HCT116 (cell line): ENCODE measurements around the gene DPF1. TPM values are rescaled to one million over a fixed set of nuclear protein-coding genes. Genes with fewer than 3 reads are reported as not detected.

Experiments used
- ATAC-seq: fragments of 200-7000 bp; cut with Tn5 transposase; 2 replicates; pipeline ENCODE4 v1.9.1; 2020; ENCODE audit warnings: mild to moderate bottlenecking, moderate library complexity
- BruUV-seq: library from RNA; stranded (reverse); fragments of 400-500 nt; replicated peaks from 2 replicates; lab custom pipeline; 2021; lab: Mats Ljungman, UMichigan
- CTCF ChIA-PET: fragments of 300-600 bp; sonication (Branson Sonifier 250); formaldehyde crosslinking; loops from one replicate; lab custom pipeline; 2021; ENCODE audit warnings: antibody characterized with exemption; lab: Charles Lee
- POLR2A ChIA-PET: fragments of 300-600, 350-600 bp; sonication (Branson Sonifier 250); formaldehyde crosslinking; loops from one replicate; lab custom pipeline; 2021; ENCODE audit warnings: antibody characterized with exemption; lab: Charles Lee
- RAD21 ChIA-PET, 2 experiments: fragments of 300-600 bp; sonication (Branson Sonifier 250); formaldehyde crosslinking; loops; one replicate each; lab custom pipeline; 2023; ENCODE audit warnings: low total read pairs in 2 of 2; ENCODE audit not compliant: uncharacterized antibody in 2 of 2, unreplicated experiment in 2 of 2, low non-redundant PET in 1 of 2; lab: Charles Lee
- DNase-seq: peaks from one replicate; pipeline ENCODE4 v3.0.0-alpha.2; 2010; ENCODE audit warnings: low read depth, low spot score
- H2AFZ ChIP-seq: fragments of 200-600 bp; shearing (Covaris generic), sonication (generic); 2 replicates; pipeline ENCODE4 v1.6.1; 2017; ENCODE audit warnings: low read depth, mixed run types, mixed read lengths, antibody characterized with exemption, low read length; ENCODE audit not compliant: poor library complexity, severe bottlenecking
- H3K27ac ChIP-seq: 2 replicates; pipeline ENCODE4 v1.5.1; 2012; ENCODE audit warnings: low read depth, low read length
- H3K27me3 ChIP-seq: fragments of 200-600 bp; sonication (generic); 2 replicates; pipeline ENCODE4 v1.6.1; 2016; ENCODE audit warnings: mixed run types, low read length, mixed read lengths; ENCODE audit not compliant: insufficient read depth
- H3K36me3 ChIP-seq, 2 experiments: fragments of 200-500 bp in 1 of 2; fragments of 200-600 bp in 1 of 2; sonication (Bioruptor generic) in 1 of 2; sonication (generic) in 1 of 2; 2 replicates each; pipeline versions ENCODE4 v1.5.1 to v1.6.1; 2014 to 2016; ENCODE audit warnings: low read length in 2 of 2, inconsistent platforms in 1 of 2, mixed read lengths in 1 of 2, mixed run types in 1 of 2; ENCODE audit not compliant: insufficient read depth in 2 of 2, control insufficient read depth in 1 of 2
- H3K4me1 ChIP-seq, 2 experiments: fragments of 200-600 bp in 1 of 2; sonication (generic) in 1 of 2; 2 replicates each; pipeline versions ENCODE4 v1.5.1 to v1.6.1; 2012 to 2017; ENCODE audit warnings: low read length in 2 of 2, inconsistent platforms in 1 of 2, mild to moderate bottlenecking in 1 of 2, mixed read lengths in 1 of 2, mixed run types in 1 of 2, moderate library complexity in 1 of 2; ENCODE audit not compliant: insufficient read depth in 2 of 2, control insufficient read depth in 1 of 2
- H3K4me2 ChIP-seq: fragments of 200-600 bp; sonication (generic); 2 replicates; pipeline ENCODE4 v1.6.1; 2017; ENCODE audit warnings: mixed run types, low read length, mixed read lengths
- H3K4me3 ChIP-seq, 2 experiments: fragments of 200-600 bp in 1 of 2; sonication (generic) in 1 of 2; replicated peaks in 1 of 2; 2 replicates each; pipeline ENCODE4 v1.5.1; 2011 to 2016; ENCODE audit warnings: low read length in 2 of 2, control low read depth in 1 of 2, low read depth in 1 of 2, mild to moderate bottlenecking in 1 of 2, mixed read lengths in 1 of 2, mixed run types in 1 of 2
- H3K79me2 ChIP-seq: fragments of 200-600 bp; sonication (generic); 2 replicates; pipeline ENCODE4 v1.6.1; 2017; ENCODE audit warnings: mild to moderate bottlenecking, mixed run types, low read length, moderate library complexity, mixed read lengths; ENCODE audit not compliant: insufficient read depth
- H3K9ac ChIP-seq: fragments of 200-600 bp; sonication (generic); 2 replicates; pipeline ENCODE4 v1.6.1; 2016; ENCODE audit warnings: low read length, mixed read lengths
- H3K9me2 ChIP-seq: fragments of 200-600 bp; sonication (generic), shearing (Covaris generic); 2 replicates; pipeline ENCODE4 v1.6.1; 2017; ENCODE audit warnings: mixed run types, mild to moderate bottlenecking, moderate library complexity; ENCODE audit not compliant: insufficient read depth
- H3K9me3 ChIP-seq, 2 experiments: fragments of 200-500 bp in 1 of 2; fragments of 200-600 bp in 1 of 2; sonication (Bioruptor generic) in 1 of 2; sonication (generic) in 1 of 2; 2 replicates each; pipeline ENCODE4 v1.6.1; 2014 to 2017; ENCODE audit warnings: low read length in 2 of 2, mixed read lengths in 2 of 2, inconsistent platforms in 1 of 2, low read depth in 1 of 2, mild to moderate bottlenecking in 1 of 2, mixed run types in 1 of 2, moderate library complexity in 1 of 2; ENCODE audit not compliant: control insufficient read depth in 1 of 2, insufficient read depth in 1 of 2
- H4K20me1 ChIP-seq: fragments of 200-600 bp; sonication (generic), shearing (Covaris generic); 2 replicates; pipeline ENCODE4 v1.6.1; 2017; ENCODE audit warnings: mixed run types, mild to moderate bottlenecking, moderate library complexity; ENCODE audit not compliant: insufficient read depth
- CBX3 ChIP-seq: IDR thresholded peaks from 2 replicates; pipeline ENCODE4 v1.6.1; 2012; ENCODE audit warnings: low read depth
- CEBPB ChIP-seq: IDR thresholded peaks from 2 replicates; pipeline ENCODE4 v1.6.1; 2012; ENCODE audit warnings: low read depth
- EGR1 ChIP-seq: IDR thresholded peaks from 2 replicates; pipeline ENCODE4 v1.6.1; 2012; ENCODE audit warnings: low read depth
- EZH2 ChIP-seq: fragments of 200-600 bp; sonication (generic); IDR thresholded peaks from 2 replicates; pipeline ENCODE4 v1.6.1; 2017; ENCODE audit warnings: antibody characterized with exemption, mixed run types
- EZH2phosphoT487 ChIP-seq: fragments of 200-600 bp; IDR thresholded peaks from 2 replicates; pipeline ENCODE4 v1.6.1; 2018; ENCODE audit warnings: antibody characterized with exemption, borderline replicate concordance
- JUND ChIP-seq: IDR thresholded peaks from 2 replicates; pipeline ENCODE4 v1.6.1; 2012
- MAX ChIP-seq: IDR thresholded peaks from 2 replicates; pipeline ENCODE4 v1.6.1; 2012
- POLR2AphosphoS5 ChIP-seq: IDR thresholded peaks from 2 replicates; pipeline ENCODE4 v1.6.1; 2011; ENCODE audit warnings: mild to moderate bottlenecking, low read depth, low read length, moderate library complexity
- RAD21 ChIP-seq: IDR thresholded peaks from 2 replicates; pipeline ENCODE4 v1.6.1; 2012; ENCODE audit warnings: low read depth, mild to moderate bottlenecking
- SIN3A ChIP-seq: IDR thresholded peaks from 2 replicates; pipeline ENCODE4 v1.6.1; 2012; ENCODE audit warnings: low read depth
- SRF ChIP-seq: IDR thresholded peaks from 2 replicates; pipeline ENCODE4 v1.6.1; 2012; ENCODE audit warnings: low read depth
- TCF7L2 ChIP-seq: IDR thresholded peaks from 2 replicates; pipeline ENCODE4 v1.7.0; 2011; ENCODE audit warnings: borderline replicate concordance, inconsistent platforms; ENCODE audit not compliant: insufficient read depth, insufficient read length; ENCODE audit errors: extremely low read depth
- YY1 ChIP-seq: IDR thresholded peaks from 2 replicates; pipeline ENCODE4 v1.6.1; 2011; ENCODE audit warnings: low read length, low read depth, moderate library complexity, mild to moderate bottlenecking; ENCODE audit not compliant: insufficient replicate concordance; ENCODE audit errors: extremely low read depth
- ZBTB33 ChIP-seq: IDR thresholded peaks from 2 replicates; pipeline ENCODE4 v1.6.1; 2011; ENCODE audit warnings: mild to moderate bottlenecking, low read length, moderate library complexity; ENCODE audit not compliant: insufficient replicate concordance; ENCODE audit errors: extremely low read depth
- ZNF274 ChIP-seq: fragments of 200-500 bp; sonication (Bioruptor generic); IDR thresholded peaks from 2 replicates; pipeline ENCODE4 v1.6.1; 2014; ENCODE audit warnings: mild to moderate bottlenecking, low read depth, low read length, inconsistent platforms
- intact Hi-C: fragments of 100-400 bp; cut with micrococcal nuclease; formaldehyde crosslinking; loops from 2 replicates; pipeline ENCODE4 v1.10.0; 2022
- total RNA-seq: library from RNA; stranded (reverse); gene quantifications from one replicate; pipeline ENCODE4 v1.2.1, GENCODE V29; 2021; ENCODE audit not compliant: unreplicated experiment
- TF ChIP-seq, protein P1 (sequence below): IDR thresholded peaks from 2 replicates; pipeline ENCODE4 v1.6.1; 2012

The DPF1 gene
- total RNA-seq, 1 experiment from 2014 or later = 9.7 TPM

DNA sequence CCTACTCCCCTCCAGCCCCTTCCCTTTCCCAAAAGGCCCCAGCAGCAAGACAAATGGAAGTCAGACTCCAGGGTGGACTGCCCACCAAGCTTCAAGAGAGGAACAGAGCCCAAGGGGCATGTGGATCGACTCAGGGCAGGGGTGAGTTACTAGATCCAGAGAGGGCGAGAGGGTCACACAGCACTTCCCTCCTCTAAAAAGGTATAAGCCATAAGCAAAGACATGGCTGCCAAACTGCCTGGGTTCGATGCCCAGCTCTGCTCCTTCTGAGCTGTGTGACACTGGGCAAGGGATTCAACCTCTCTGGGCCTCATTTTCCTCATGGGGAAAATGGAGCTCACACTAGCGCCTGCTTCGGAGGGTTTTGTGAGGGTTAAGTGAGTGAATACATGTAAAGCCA lies 28.4 kb upstream of the DPF1 start:
- Histone ChIP-seq H3K4me2 (no peak overlapping the region), H2AFZ (no peak overlapping the region), H3K4me1 (peaks cover 0 to 22% of the 10 kb centered on the region in 2 experiments; a peak in 1 of 4 replicates), H4K20me1 (no peaks in the 10 kb centered on the region), H3K9me3 (no peaks in the 10 kb centered on the region), H3K27me3 (no peaks in the 10 kb centered on the region), H3K27ac (no peak overlapping the region), H3K4me3 (no peak overlapping the region), H3K36me3 (no peaks in the 10 kb centered on the region), H3K9ac (no peak overlapping the region), H3K79me2 (no peaks in the 10 kb centered on the region), H3K9me2 (no peaks in the 10 kb centered on the region)
- CTCF ChIA-PET = no interaction called here
- TF ChIP-seq POLR2AphosphoS5 (no peak), TCF7L2 (no peak), CEBPB (no peak), ZBTB33 (no peak), CBX3 (no peak), MAX (no peak), SRF (no peak), JUND (no peak), EZH2 (no peak), EGR1 (no peak), YY1 (no peak), EZH2phosphoT487 (no peak), ZNF274 (no peak), RAD21 (no peak), SIN3A (no peak)
- TF ChIP-seq, protein P1, sequence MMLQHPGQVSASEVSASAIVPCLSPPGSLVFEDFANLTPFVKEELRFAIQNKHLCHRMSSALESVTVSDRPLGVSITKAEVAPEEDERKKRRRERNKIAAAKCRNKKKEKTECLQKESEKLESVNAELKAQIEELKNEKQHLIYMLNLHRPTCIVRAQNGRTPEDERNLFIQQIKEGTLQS = no peak
- RAD21 ChIA-PET = no interaction called here
- DNase-seq (no peak), ATAC-seq (no peak)
- POLR2A ChIA-PET = interaction anchor here (1.1 kb wide), 1 partner anchor 12 kb away, joined by 6 read pairs; the partner anchor contains the start of gene SPINT2
- BruUV-seq = no TSS peak
- intact Hi-C loops = no loop called here
